SU-DHL-6 (cell line): Measurements from ENCODE around the gene AK2.

ENCODE experiments used
- H2AFZ ChIP-seq: fragments of 200-600 bp; sonication (generic); 2 replicates; pipeline ENCODE4 v1.6.1; 2014; ENCODE audit warnings: low read depth, mild to moderate bottlenecking, moderate library complexity, mixed read lengths, antibody characterized with exemption, low read length; ENCODE audit not compliant: severe bottlenecking
- H3F3A ChIP-seq: fragments of 200-600 bp; shearing (Covaris generic); 2 replicates; pipeline ENCODE4 v1.6.0; 2016; ENCODE audit warnings: antibody characterized with exemption, mild to moderate bottlenecking; ENCODE audit not compliant: insufficient read depth
- H3K27ac ChIP-seq: fragments of 200-600 bp; sonication (generic); 2 replicates; pipeline ENCODE4 v1.5.1; 2016; ENCODE audit warnings: low read depth, mild to moderate bottlenecking, low read length, moderate library complexity, mixed read lengths
- H3K27me3 ChIP-seq: fragments of 200-600 bp; sonication (generic), shearing (Covaris generic); 2 replicates; pipeline ENCODE4 v1.6.0; 2014; ENCODE audit warnings: mild to moderate bottlenecking, low read length
- H3K36me3 ChIP-seq: fragments of 200-600 bp; sonication (generic); 2 replicates; pipeline ENCODE4 v1.6.1; 2014; ENCODE audit warnings: mild to moderate bottlenecking, low read length, mixed read lengths
- H3K4me2 ChIP-seq: fragments of 300-600, 200-600 bp; shearing (Covaris generic), sonication (generic); 2 replicates; pipeline ENCODE4 v1.6.0; 2014; ENCODE audit warnings: low read length, low read depth, mild to moderate bottlenecking; ENCODE audit not compliant: poor library complexity, severe bottlenecking
- H3K4me3 ChIP-seq: fragments of 200-600 bp; sonication (generic); 2 replicates; pipeline ENCODE4 v1.5.1; 2014; ENCODE audit warnings: antibody characterized with exemption, low read length, mild to moderate bottlenecking, mixed read lengths; ENCODE audit not compliant: insufficient read depth, poor library complexity, severe bottlenecking
- H3K79me2 ChIP-seq: fragments of 200-600 bp; sonication (generic); 2 replicates; pipeline ENCODE4 v1.6.1; 2014; ENCODE audit warnings: mild to moderate bottlenecking, low read length, moderate library complexity; ENCODE audit not compliant: insufficient read depth
- H3K9ac ChIP-seq: fragments of 200-600 bp; sonication (generic); 2 replicates; pipeline ENCODE4 v1.7.0; 2014; ENCODE audit warnings: mild to moderate bottlenecking, low read length
- H3K9me2 ChIP-seq: fragments of 200-600 bp; sonication (generic); replicated peaks from 2 replicates; pipeline ENCODE4 v1.6.1; 2014; ENCODE audit warnings: low read length; ENCODE audit not compliant: insufficient read depth
- H3K9me3 ChIP-seq: fragments of 200-600 bp; sonication (generic); 2 replicates; pipeline ENCODE4 v1.6.1; 2014; ENCODE audit warnings: low read length, mixed read lengths; ENCODE audit not compliant: insufficient read depth
- H4K20me1 ChIP-seq: fragments of 200-600 bp; sonication (generic); 2 replicates; pipeline ENCODE4 v1.6.1; 2014; ENCODE audit warnings: low read depth, mild to moderate bottlenecking, antibody characterized with exemption, low read length, moderate library complexity, mixed read lengths
- EZH2phosphoT487 ChIP-seq: fragments of 200-600 bp; sonication (generic), shearing (Covaris generic); conservative IDR thresholded peaks from 2 replicates; pipeline ENCODE4 v1.6.1; 2018; ENCODE audit warnings: mild to moderate bottlenecking, antibody characterized with exemption, low read length, moderate library complexity, mixed read lengths
- TF ChIP-seq, protein P1 (sequence below): fragments of 200-600 bp; sonication (generic); IDR thresholded peaks from one replicate; pipeline ENCODE4 v1.5.1; 2017; ENCODE audit warnings: antibody characterized with exemption, mild to moderate bottlenecking, low read length, moderate library complexity; ENCODE audit not compliant: insufficient read depth, poor library complexity, severe bottlenecking

Gene AK2

DNA sequence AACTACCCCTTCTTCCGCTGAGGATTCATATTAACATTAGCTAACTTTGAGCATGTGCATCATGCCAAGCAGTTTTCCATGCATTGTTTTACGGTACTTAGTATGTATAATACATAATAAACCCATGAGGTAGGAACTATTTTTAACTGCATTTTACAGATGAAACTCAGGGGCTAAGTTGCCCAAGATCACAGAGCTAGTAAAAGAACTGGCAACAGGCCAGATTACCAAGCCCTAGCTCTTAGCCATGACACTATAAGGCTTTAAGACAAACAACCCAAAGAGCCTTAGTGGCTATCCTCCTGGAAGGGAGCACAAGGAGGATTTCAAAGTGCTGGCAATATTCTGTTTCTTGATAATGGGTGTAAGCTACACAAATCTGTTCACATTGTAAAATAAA, 6.1 kb downstream of the AK2 start:
- Histone ChIP-seq H3K27me3 (no peaks in the 10 kb centered on the region), H3K9ac (no peak overlapping the region), H2AFZ (no peak overlapping the region), H3K27ac (no peak overlapping the region), H3K79me2 (peaks cover 100% of the 10 kb centered on the region), H3K4me2 (no peak overlapping the region), H3K9me2 (no peaks in the 10 kb centered on the region), H4K20me1 (peaks cover 22% of the 10 kb centered on the region; the same call in 1 of the 2 replicates), H3K4me3 (no peak overlapping the region), H3F3A (no peaks in the 10 kb centered on the region), H3K36me3 (no peaks in the 10 kb centered on the region), H3K9me3 (no peaks in the 10 kb centered on the region)
- no peak for TF ChIP-seq EZH2phosphoT487
- TF ChIP-seq, protein P1, sequence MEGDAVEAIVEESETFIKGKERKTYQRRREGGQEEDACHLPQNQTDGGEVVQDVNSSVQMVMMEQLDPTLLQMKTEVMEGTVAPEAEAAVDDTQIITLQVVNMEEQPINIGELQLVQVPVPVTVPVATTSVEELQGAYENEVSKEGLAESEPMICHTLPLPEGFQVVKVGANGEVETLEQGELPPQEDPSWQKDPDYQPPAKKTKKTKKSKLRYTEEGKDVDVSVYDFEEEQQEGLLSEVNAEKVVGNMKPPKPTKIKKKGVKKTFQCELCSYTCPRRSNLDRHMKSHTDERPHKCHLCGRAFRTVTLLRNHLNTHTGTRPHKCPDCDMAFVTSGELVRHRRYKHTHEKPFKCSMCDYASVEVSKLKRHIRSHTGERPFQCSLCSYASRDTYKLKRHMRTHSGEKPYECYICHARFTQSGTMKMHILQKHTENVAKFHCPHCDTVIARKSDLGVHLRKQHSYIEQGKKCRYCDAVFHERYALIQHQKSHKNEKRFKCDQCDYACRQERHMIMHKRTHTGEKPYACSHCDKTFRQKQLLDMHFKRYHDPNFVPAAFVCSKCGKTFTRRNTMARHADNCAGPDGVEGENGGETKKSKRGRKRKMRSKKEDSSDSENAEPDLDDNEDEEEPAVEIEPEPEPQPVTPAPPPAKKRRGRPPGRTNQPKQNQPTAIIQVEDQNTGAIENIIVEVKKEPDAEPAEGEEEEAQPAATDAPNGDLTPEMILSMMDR, result no peak

GRCh38 chr1:33029921-33030320, 6.8 kb downstream of the AK2 start:
- Histone ChIP-seq H3K9ac (no peak overlapping the region), H3K27ac (no peak overlapping the region), H3K4me2 (no peak overlapping the region), H3K36me3 (no peaks in the 10 kb centered on the region), H3K27me3 (no peaks in the 10 kb centered on the region), H3K9me2 (no peaks in the 10 kb centered on the region), H3K79me2 (peaks cover 100% of the 10 kb centered on the region), H4K20me1 (peaks cover 23% of the 10 kb centered on the region; the same call in 1 of the 2 replicates), H2AFZ (no peak overlapping the region), H3K9me3 (no peaks in the 10 kb centered on the region), H3F3A (no peaks in the 10 kb centered on the region), H3K4me3 (no peak overlapping the region)
- TF ChIP-seq, protein P1, result no peak
- no peak for TF ChIP-seq EZH2phosphoT487

GRCh38 chr1:33029209-33029608, 7.5 kb downstream of the AK2 start:
- Histone ChIP-seq H4K20me1 (peaks cover 17% of the 10 kb centered on the region; the same call in 1 of the 2 replicates), H3K9ac (no peak overlapping the region), H2AFZ (no peak overlapping the region), H3F3A (no peaks in the 10 kb centered on the region), H3K4me2 (no peak overlapping the region), H3K27me3 (no peaks in the 10 kb centered on the region), H3K36me3 (no peaks in the 10 kb centered on the region), H3K4me3 (no peak overlapping the region), H3K9me3 (no peaks in the 10 kb centered on the region), H3K9me2 (no peaks in the 10 kb centered on the region), H3K27ac (no peak overlapping the region), H3K79me2 (peaks cover 96% of the 10 kb centered on the region)
- no peak for TF ChIP-seq EZH2phosphoT487
- TF ChIP-seq, protein P1, result no peak
